Endothelial cell of hepatic sinusoid (primary cell): ENCODE data around the gene AKT1S1.

Experiments
- in situ Hi-C: cut with HindIII; loops from 2 replicates; pipeline ENCODE4 v1.10.0; 2017; ENCODE audit warnings: low sequenced_read_pairs

AKT1S1 gene

DNA sequence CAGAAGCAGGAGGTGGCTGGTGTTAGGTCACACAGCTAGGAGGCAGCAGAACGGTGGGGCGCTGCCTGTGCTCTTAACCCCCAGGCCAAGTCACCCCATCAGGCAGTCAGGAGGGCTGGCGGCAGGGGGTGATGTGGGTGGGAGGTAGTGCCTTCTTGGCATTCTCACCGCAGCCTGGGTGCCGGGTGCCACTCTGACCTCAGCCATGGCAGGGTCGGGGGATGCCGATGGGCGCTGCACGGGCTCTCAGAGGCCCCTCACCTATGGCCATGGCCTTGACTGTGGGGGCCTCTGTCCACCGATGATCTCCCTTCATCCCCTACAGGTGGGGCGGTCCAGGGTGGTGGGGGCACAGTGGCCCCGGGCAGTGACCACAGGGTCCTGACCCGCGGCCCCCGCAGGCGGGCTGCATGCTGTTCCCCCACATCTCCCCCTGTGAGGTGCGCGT, 20.6 kb downstream of the AKT1S1 start:
- in situ Hi-C loops = no loop called here

DNA sequence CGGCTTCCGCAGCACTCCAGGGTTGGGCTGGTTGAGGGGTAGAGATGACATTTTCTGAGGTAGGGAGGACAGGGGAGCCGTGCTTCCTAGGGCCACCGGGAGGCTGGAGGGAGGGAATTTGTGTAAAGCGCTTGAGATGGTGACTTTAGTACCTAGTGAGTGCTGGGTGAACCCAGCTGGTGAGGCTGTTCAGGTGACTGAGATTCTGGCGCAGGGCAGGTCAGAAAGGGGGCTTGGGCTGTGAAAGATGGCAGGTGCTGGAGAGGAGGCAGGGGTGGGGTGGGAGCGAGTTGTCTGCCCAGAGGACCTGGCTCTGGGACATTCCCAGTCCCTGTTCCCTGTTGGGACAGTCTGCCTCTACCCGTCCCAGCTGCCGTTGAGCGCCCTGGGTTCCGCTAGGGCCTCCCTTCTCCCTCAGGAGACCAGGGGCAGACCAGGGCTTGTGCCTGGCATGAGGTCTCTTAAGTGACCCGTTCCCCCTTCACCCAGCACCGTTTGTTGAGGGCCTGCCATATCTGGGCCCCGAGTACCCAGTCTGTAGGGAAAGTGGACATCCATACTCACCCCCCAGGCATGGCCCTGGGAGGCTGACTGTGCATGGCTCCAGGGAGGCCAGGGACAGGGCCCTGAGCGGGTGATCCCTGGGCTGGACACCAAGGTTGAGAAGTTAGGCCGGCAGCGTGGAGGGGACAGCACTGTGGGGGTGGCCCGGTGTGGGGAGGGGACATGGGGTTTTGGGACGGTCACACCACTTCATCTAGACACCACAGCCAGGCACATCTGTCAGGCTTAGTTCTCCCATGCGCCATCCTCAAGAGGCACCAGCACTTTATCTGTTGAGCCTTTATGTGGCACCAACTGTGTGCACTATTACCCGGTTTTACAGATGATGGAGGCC, 21.2 kb downstream of the AKT1S1 start:
- in situ Hi-C loops = no loop called here

DNA sequence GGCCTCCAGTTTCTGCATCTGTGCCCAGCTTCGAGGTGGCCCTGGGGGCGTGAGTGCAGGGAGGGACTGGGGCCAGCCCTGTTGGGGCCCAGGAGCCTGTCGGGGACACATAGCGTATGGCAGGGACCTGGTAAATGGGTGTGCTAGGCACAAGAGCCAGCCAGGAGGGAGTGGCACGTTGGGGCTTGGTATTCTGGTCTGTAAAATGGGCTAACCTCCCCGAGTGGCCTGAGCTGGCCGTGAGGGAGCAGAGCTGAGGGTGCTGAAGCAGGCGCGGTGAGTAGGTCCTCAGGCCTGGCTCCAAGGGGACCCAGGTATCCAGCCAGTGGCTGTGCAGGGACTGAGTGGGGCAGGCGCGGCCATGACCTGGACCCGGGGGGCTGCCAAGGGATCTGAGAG, 21.9 kb downstream of the AKT1S1 start:
- in situ Hi-C loops = no loop called here

DNA sequence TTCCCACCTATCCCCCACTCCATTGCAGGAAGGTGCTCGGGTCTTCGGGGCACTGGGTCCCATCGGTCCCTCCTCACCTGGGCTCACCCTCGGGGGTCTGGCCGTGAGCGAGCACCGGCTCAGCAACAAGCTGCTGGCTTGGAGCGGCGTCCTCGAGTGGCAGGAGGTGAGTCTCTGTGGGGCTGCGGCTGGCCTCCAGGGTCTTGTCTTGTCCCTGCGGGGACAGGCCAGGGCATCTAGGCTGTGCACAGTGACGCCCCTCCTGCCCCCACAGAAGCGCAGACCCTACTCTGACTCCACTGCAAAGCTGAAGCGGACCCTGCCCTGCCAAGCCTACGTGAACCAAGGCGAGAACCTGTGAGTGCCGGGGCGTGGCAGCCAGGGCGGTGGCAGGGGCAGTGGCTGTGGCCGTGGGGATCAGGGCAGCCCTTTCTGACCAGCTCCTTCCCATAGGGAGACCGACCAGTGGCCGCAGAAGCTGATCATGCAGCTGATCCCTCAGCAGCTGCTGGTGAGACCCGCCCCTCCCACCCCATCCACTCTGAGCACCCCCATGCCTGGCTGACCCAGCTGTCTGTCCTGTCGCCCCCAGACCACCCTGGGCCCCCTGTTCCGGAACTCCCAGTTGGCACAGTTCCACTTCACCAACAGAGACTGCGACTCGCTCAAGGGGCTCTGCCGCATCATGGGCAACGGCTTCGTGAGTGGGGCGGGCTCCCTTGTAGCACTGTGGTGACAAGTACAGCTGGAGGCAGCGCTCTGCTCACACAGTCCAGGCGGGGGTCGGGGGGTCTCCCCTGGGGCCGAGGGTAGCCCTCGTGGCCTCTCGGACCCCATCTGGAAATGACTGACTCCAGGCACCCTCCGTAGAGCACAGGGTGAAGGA, 22.5 kb downstream of the AKT1S1 start:
- in situ Hi-C loops = loop anchor here (5.0 kb wide), 2 partner anchors 38 to 102 kb away; no protein-coding TSS in a partner anchor

DNA sequence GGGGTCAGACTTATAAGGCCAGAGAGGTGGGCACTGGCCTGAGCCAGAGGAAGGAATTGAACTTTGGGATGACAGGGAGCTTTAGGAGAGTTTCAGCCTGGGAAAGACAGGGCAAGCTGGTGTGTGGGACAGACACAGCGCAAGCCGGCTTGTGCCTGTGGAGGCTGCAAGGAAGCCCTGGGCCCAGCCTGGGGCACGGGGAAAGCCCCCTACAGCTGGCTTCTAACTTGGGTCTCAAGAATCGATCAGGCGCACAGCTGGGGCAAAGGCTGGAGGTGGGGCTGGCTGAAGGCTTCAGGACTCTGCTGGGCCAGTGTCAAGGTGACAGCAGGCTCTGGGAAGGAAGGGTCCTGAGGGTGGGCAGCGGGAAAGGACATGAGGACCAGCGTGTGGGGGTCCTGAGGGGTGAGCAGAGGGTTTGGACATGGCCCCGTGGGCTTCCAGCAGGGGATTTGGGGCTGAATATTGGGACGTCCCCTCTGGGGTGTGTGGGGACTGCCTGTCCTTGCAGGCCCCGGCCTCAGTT, 23.2 kb downstream of the AKT1S1 start:
- in situ Hi-C loops = loop anchor here (5.0 kb wide), 2 partner anchors 38 to 102 kb away; no protein-coding TSS in a partner anchor

DNA sequence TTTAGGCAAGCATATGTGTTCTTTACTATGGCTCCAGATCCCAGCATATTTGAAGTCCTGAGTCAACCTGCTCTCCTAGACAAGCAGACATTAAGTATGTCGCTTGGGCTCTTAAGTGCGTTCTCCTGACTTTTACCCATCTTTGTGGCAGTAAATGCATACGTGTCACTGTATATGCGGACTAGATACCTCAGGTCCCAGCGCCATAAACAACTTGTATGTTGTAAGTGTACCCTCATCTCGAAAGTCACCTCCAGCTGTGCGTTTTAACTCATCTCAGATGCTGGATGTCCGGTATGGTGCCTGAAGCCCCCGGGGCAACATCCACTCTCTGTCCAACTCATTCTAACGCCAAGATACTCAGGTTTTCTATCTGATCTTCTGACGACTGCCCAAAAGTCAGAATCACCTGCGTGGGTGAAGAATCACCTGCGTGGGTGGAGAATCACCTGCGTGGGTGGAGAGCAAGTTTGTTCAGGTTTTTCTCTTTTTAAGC, 24.5 kb downstream of the AKT1S1 start:
- in situ Hi-C loops = loop anchor here (5.0 kb wide), 2 partner anchors 40 to 100 kb away; no protein-coding TSS in a partner anchor

DNA sequence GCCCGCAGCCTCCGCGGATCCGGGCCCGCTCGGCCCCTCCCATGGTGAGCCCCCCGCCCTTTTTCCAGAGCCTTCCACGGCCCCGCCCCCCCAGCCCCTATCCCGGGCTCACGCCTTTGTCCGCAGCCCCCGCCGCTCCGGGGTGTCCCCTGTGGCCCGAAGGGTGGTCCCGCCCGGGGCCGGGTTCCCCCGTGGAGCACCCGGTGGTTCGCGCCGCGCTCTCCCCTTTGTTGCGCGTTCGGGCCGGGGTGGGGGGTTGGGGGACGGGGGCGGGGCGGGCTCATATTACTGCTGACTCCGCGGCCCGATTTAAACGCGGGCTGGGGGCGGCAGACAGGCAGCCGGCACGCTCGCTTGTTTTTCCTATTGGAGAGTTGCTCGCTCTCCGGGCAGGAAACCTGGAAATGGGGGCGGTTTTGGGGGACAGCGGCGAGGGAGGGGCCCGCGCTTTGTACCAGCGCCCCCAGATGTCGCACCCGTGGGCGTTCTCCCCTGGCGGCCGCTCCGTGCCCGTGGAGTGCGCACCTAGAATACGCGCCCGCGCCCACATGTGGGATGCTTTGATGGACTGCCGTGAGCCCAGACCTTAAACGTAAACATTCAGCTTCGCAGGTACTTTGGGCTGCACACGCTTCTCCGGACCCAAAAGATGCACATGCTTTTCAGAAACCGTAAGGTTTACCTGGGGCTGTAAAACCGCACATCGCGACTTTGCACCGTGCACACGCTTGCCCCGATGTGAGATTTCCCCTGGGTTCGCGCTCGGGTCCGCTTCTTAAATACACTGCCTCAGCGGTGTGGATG, 25.5 kb downstream of the AKT1S1 start:
- in situ Hi-C loops = loop anchor here (5.0 kb wide), 2 partner anchors 41 to 99 kb away; no protein-coding TSS in a partner anchor

DNA sequence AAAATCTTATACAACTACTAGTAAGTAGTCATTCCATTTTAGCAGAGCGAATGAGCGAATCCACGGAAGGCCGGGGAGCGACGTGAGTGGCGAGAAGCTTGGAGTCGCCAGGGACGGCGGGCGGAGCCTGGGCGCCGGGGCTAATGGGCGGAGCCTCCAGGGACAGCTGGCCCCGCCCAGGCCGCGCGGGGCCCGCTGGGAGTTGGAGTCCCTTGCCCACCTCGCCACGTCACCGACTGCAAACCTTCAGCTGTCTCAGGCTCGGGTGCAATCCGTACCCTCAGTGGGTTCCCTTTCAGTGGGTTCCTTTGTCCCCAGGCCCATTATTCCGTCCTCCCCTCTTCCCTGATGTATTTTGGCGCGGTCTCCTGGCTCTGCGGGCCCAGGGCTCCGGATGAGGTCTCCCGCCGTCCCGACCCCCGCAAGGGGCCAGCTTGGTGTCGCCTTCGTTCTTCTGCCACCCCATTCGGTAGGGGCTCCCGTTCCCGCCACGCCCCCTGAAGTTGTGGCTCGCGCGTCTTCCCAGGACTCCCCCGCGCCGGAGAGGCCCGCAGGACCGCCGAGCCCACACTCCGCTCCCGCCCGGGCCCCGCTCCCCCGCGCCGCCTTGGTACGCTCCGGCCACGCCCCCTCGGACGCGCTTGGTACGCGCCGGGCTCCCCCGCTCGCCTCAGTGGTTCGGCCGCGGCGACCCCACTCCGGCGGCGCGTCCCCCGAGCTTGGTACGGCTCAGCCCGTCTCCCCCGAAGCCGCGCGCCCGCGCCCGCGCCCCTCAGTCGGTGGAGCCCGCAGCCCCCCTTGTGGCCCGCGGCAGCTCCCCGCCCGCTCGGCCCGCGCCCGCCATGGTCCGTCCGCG, 26.4 kb downstream of the AKT1S1 start, which contains the start of gene PTOV1:
Gene PTOV1 (plus strand): TSS at position 673 of the 856 bp plus-strand sequence.
- in situ Hi-C loops = loop anchor here (5.0 kb wide), 2 partner anchors 42 to 98 kb away; no protein-coding TSS in a partner anchor

DNA sequence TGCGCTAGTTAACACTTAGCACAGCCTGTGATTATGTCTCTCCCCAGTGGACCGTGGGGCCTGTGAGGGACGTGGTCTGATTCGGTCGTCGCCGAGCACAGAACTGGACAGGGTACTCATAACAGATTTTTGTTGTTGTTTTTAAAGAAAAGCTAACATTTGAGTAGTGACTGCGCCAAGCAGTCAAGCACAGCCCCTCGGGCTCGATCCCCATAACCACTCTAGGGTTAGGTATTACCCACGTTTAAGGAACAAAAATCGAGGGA, 27.0 kb downstream of the AKT1S1 start:
- in situ Hi-C loops = loop anchor here (5.0 kb wide), 2 partner anchors 42 to 98 kb away; no protein-coding TSS in a partner anchor

DNA sequence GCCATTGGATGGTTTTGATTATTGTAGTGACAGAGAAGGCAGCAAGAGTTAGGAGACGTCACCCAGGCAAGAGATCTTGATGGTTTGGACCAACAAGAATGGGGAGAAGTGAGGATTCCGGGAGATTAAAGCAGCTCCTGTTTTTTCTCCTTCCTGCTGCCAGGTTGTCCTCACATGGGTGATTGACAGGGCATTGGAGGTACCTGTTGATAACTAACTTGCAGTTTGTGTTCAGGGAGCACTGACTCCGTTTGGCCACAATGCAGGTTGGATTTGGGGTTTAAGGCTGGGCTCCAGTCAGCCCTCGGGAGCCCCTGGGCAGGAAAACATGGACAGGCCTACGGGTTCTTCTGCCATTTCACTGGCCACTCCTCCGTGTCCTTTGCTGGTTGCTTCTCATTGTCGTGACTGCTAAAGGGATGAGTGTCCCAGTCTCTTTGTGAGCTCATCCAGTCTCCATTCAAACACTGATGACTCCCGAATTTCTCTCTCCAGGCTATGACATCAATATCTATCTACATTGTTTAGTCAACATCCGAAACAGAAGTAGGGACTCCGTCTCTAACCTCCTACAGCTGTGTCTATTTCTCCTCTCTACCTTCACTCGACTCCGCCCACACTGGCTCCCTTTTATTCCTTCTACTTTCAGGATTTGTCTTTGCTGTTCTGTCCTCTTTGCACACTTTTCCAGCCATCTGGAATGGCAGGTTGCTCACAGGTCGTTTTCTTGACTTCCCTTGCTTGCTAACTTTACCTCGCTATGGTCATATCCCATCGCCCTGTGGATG, 27.5 kb downstream of the AKT1S1 start:
- in situ Hi-C loops = loop anchor here (5.0 kb wide), 2 partner anchors 43 to 97 kb away; no protein-coding TSS in a partner anchor

DNA sequence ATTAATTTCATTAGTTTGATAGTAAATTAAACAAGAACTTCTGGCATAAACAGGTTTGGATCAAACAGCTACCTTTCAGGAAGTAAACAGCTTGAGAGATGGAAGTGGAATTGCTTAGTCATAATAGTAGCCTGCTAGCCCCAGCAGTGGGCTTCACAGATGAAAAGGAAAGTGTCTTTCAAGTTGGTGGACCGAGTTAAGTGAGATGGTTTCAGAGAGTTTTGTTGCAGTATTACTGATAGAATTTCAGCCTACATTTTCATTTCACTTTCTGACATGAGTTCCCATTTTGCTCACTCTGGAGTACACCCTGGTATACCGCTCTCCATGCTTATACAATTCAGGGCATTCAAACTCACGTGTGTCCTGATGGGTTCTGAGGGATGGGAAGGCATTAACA, 28.2 kb downstream of the AKT1S1 start:
- in situ Hi-C loops = no loop called here

DNA sequence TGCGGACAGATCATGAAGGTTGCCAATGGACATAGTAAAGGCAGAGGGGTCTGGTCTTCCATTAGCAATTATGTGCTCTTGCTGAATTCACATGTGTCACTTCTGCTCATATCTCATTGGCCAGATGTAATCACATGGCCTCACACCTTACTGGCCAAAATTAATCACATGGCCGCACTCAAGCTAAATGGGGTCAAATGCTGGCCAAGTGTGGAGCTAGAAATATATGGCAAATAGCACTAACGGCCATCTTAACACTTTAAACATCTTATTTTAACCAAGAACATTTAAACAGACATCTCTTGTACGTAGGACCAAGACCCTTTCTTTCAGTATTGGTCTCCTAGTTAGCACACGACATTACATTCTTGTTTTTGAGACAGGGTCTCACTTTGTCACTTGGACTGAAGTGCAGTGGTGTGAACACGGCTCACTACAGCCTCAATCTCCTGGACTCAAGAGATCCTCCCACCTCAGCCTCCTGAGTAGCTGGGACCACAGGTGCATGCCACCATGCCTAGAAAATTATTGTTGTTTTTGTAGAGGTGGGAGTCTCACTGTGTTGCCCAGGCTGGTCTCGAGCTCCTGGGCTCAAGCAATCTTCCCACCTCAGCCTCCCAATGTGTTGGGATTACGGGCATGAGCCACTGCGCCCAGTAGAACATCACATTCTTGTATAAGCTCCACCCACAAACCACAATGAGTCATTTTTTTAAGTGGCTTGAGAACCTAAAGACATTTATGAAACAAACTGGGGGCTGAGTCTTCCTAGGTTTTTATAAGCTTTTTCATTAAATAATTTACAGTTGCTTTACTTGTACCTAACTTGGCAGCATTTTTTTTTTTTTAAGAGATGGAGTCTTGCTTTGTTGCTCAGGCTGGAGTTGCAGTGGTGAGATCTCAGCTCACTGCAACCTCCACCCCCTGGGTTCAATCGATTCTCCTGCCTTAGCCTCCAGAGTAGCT, 29.1 kb downstream of the AKT1S1 start:
- in situ Hi-C loops = no loop called here

DNA sequence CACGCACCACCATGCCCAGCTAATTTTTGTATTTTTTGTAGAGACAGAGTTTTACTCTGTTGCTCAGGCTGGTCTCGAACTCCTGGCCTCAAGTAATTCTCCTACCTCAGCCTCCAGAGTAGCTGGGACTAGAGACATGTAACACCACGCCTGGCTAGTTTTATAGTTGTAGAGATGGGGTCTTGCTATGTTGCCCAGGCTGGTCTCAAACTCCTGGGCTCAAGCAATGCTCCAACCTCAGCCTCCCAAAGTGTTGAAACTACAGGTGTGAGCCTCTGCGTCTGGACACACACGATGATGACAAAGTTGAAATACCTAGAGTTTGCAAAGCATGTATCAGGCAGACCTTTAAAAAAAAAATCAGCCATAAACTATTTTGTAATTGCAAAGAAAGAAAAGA, 30.7 kb downstream of the AKT1S1 start:
- in situ Hi-C loops = no loop called here

DNA sequence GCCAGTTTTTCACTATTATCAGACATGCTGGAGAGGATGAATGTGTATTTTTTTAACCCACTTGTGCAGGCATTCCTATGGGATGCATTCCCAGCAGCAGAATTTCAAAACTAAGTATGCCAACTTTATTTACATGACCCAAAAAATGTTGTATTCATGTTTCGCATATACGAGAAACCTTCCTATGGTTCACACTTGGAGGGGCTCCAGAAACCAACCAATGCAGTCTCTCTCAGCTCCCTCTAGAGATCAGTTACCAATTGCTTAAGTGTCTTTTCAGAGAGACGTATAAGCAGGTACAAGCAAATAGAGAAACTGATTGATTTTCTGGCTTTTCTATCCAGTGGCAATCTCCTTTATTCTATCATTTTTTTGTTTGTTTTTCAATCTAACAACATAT, 31.7 kb downstream of the AKT1S1 start:
- in situ Hi-C loops = no loop called here

DNA sequence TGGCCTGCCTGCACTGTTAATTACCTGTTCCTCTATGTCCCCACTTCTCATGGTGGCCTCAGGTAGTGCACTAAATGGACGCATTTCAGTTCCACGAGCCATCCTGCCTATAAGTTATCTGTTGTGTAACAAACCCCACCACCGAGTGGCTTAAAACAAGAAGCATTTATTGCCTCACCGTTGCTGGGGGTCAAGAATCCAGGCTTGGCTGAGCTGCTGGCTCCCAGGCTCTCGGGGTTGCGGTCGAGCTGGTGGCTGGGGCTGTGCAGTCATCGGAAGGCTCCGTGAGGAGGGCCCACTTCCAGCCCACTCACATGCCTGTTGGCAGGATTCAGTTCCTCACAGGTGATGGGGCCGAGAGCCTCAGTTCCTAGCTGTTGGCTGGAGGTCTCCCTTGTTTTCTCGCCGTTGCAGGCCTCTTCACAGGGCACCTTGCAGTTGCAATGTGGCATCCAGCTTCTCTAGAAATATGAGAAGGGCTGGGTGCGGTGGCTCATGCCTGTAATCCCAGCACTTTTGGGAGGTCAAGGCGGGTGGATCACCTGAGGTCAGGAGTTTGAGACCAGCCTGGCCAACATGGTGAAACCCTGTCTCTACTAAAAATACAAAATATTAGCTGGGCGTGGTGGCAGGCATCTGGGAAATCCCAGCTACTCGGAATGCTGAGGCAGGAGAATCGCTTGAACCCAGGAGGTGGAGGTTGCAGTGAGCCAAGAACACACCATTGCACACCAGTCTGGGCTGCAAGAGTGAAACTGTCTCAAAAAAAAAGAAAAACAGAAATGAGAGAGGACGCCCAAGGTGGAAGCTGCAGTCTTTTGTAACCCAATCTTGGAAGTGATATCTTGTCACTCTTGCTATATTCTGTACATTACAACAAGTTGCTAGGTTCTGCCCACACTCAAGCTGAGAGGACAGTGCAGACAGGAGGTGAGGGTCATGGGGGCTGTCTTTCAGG, 32.7 kb downstream of the AKT1S1 start:
- in situ Hi-C loops = no loop called here

DNA sequence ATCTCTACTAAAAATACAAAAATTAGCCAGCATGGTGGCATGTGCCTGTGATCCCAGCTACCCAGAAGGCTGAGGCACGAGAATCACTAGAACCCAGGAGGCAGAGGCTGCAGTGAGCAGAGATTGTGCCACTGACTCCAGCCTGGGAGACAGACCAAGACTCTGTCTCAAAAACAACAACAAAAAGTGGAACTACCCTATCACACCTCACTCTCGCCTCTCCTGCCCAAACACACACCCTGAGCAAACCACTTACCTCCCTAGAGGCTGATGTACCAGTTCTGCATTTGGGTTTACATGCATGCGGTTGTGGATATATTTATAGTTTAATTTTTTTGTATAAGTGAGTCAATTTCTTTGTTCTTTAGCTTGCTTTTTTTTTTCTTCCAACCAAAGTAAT, 33.9 kb downstream of the AKT1S1 start:
- in situ Hi-C loops = no loop called here
